Esophagus muscularis mucosa (tissue), 3 donors: Measurements from ENCODE around the gene CIDEB.

ENCODE experiments used
- CTCF ChIP-seq, 3 experiments: fragments of 200-600 bp in 2 of 3; fragments of 450-650 bp in 1 of 3; sonication (generic) in 2 of 3; IDR thresholded peaks; one replicate each; pipeline ENCODE4 v1.5.1; 2017 to 2019; ENCODE audit warnings: antibody characterized with exemption in 3 of 3, mild to moderate bottlenecking in 2 of 3, moderate library complexity in 1 of 3
- POLR2A ChIP-seq: fragments of 450-650 bp; IDR thresholded peaks from one replicate; pipeline ENCODE4 v1.6.1; 2017; ENCODE audit warnings: antibody characterized with exemption, moderate library complexity, mild to moderate bottlenecking, low read depth
- POLR2AphosphoS5 ChIP-seq, 2 donors: sonication (generic); formaldehyde crosslinking; IDR thresholded peaks; one replicate each; pipeline ENCODE4 v1.6.1; 2017; ENCODE audit warnings: antibody characterized with exemption in 2 of 2

- TF ChIP-seq CTCF (IDR thresholded peaks at IDR 0.05) (no peak), POLR2A (no peak), POLR2AphosphoS5 (IDR thresholded peaks at IDR 0.05) (no peak)
Measured at GRCh38 chr14:24327303-24327702, 19.5 kb upstream of the CIDEB start.
